Measurements from ENCODE around the gene EHMT2. TPM values are rescaled to one million over a fixed set of nuclear protein-coding genes. Genes with fewer than 3 reads are reported as not detected.
"Not testable (repeated sequence)": the region's sequence is repeated elsewhere in the genome, so short reads cannot be mapped to it uniquely, and the experiment has no call there.

The EHMT2 gene
- total RNA-seq (2014; rRNA removed; shearing (Covaris generic)) = 85.9 and 98.5 TPM in 2 replicates

GRCh38 chr6:31897612-31898382 is at the start of gene EHMT2:
Gene EHMT2 (minus strand): TSS chr6:31897698. CDS start chr6:31897677, 21 bp downstream.
- peak; percentile 82 for DNase-seq (ENCODE audit: low spot score)

GRCh38 chr6:31947070-31947675 is 49.7 kb upstream of the EHMT2 start:
- DNase-seq (ENCODE audit: low spot score) = no peak

- DNase-seq (ENCODE audit: low spot score) = no peak
Measured at GRCh38 chr6:31946370-31946885, 48.9 kb upstream of the EHMT2 start.

- peak; percentile 67 for DNase-seq (ENCODE audit: low spot score)
Measured at GRCh38 chr6:31945507-31946369, 48.2 kb upstream of the EHMT2 start, which contains the start of gene CFB. Gene CFB (plus strand): TSS chr6:31946095. CDS start chr6:31946222, 127 bp downstream.

GRCh38 chr6:31945154-31945506 is 47.6 kb upstream of the EHMT2 start:
- DNase-seq (ENCODE audit: low spot score) = no peak

- DNase-seq (ENCODE audit: low spot score) = no peak
Measured at GRCh38 chr6:31943742-31944141, 46.2 kb upstream of the EHMT2 start.

GRCh38 chr6:31940256-31940664 is 42.8 kb upstream of the EHMT2 start:
- no peak for DNase-seq (ENCODE audit: low spot score)

GRCh38 chr6:31935823-31936222 is 38.3 kb upstream of the EHMT2 start:
- no peak for DNase-seq (ENCODE audit: low spot score)

GRCh38 chr6:31935021-31935420 is 37.5 kb upstream of the EHMT2 start:
- DNase-seq (ENCODE audit: low spot score) = no peak

- DNase-seq (ENCODE audit: low spot score) = no peak
Measured at GRCh38 chr6:31933537-31933936, 36.0 kb upstream of the EHMT2 start.

- not testable (repeated sequence) for DNase-seq (ENCODE audit: low spot score)
Measured at GRCh38 chr6:31932137-31932536, 34.6 kb upstream of the EHMT2 start.

- no peak for DNase-seq (ENCODE audit: low spot score)
Measured at GRCh38 chr6:31930962-31931361, 33.5 kb upstream of the EHMT2 start.

- no peak for DNase-seq (ENCODE audit: low spot score)
Measured at GRCh38 chr6:31928672-31928939, 31.1 kb upstream of the EHMT2 start.

- no peak for DNase-seq (ENCODE audit: low spot score)
Measured at GRCh38 chr6:31927863-31928671, 30.6 kb upstream of the EHMT2 start.

- no peak for DNase-seq (ENCODE audit: low spot score)
Measured at GRCh38 chr6:31927242-31927862, 29.9 kb upstream of the EHMT2 start, which contains the start of gene C2. Gene C2 (plus strand): TSS chr6:31927717. CDS start chr6:31927753, 36 bp downstream.

GRCh38 chr6:31922942-31923341 is 25.4 kb upstream of the EHMT2 start:
- peak; percentile 47 for DNase-seq (ENCODE audit: low spot score)

- no peak for DNase-seq (ENCODE audit: low spot score)
Measured at GRCh38 chr6:31920811-31921210, 23.3 kb upstream of the EHMT2 start.

GRCh38 chr6:31919624-31920303 is 22.3 kb upstream of the EHMT2 start:
- DNase-seq (ENCODE audit: low spot score) = no peak

- no peak for DNase-seq (ENCODE audit: low spot score)
Measured at GRCh38 chr6:31918069-31918720, 20.7 kb upstream of the EHMT2 start.

- DNase-seq (ENCODE audit: low spot score) = no peak
Measured at GRCh38 chr6:31915756-31916155, 18.3 kb upstream of the EHMT2 start.

All from HT-29 (cell line).